Activated B cell treated with CpG ODN at 0.5 μM for 24 hours (primary cell): ENCODE results near the gene PCNX2. TPM values are rescaled to one million over a fixed set of nuclear protein-coding genes. Genes with fewer than 3 reads are reported as not detected.
A peak's percentile ranks its signal among the peaks of the same experiment; 100 is the strongest.

Experiments
- ATAC-seq: fragments of 200-7000 bp; cut with Tn5 transposase; one replicate; pipeline ENCODE4 v1.10.0; 2021; ENCODE audit warnings: low read depth, mild to moderate bottlenecking, moderate library complexity
- CTCF ChIA-PET: fragments of 350-600 bp; sonication (Branson Sonifier 250); formaldehyde crosslinking; loops from one replicate; lab custom pipeline; 2021; ENCODE audit warnings: antibody characterized with exemption; lab: Charles Lee
- POLR2A ChIA-PET: fragments of 350-600 bp; sonication (Branson Sonifier 250); formaldehyde crosslinking; loops from one replicate; lab custom pipeline; 2021; ENCODE audit warnings: antibody characterized with exemption; lab: Charles Lee
- DNase-seq: peaks from one replicate; pipeline ENCODE4 v3.0.0; 2022
- H3K27ac Mint-ChIP-seq: one replicate; pipeline ENCODE4 v1.8.0; 2020; ENCODE audit warnings: mixed read lengths
- H3K27me3 Mint-ChIP-seq: one replicate; pipeline ENCODE4 v1.8.0; 2021; ENCODE audit warnings: mixed read lengths
- H3K36me3 Mint-ChIP-seq: one replicate; pipeline ENCODE4 v1.8.0; 2021; ENCODE audit warnings: low read depth, mixed read lengths
- H3K4me1 Mint-ChIP-seq: one replicate; pipeline ENCODE4 v1.8.0; 2021; ENCODE audit warnings: mixed read lengths
- H3K4me3 Mint-ChIP-seq: one replicate; pipeline ENCODE4 v1.8.0; 2020; ENCODE audit warnings: mild to moderate bottlenecking, mixed read lengths
- H3K9me3 Mint-ChIP-seq: one replicate; pipeline ENCODE4 v1.8.0; 2020; ENCODE audit warnings: mixed read lengths
- intact Hi-C: fragments of 100-400 bp; cut with micrococcal nuclease; formaldehyde crosslinking; loops from one replicate; pipeline ENCODE4 v1.15.1; 2024
- total RNA-seq: library from RNA; stranded (reverse); gene quantifications from 2 replicates; pipeline ENCODE4 v1.2.3, GENCODE V29; 2022
- TF ChIP-seq, protein P1 (sequence below): fragments of 200-600 bp; IDR thresholded peaks from one replicate; pipeline ENCODE4 v1.8.0; 2022; ENCODE audit warnings: antibody characterized with exemption, mild to moderate bottlenecking

Gene PCNX2
- total RNA-seq, 1 donor from 2014 or later = 20.4 TPM

DNA sequence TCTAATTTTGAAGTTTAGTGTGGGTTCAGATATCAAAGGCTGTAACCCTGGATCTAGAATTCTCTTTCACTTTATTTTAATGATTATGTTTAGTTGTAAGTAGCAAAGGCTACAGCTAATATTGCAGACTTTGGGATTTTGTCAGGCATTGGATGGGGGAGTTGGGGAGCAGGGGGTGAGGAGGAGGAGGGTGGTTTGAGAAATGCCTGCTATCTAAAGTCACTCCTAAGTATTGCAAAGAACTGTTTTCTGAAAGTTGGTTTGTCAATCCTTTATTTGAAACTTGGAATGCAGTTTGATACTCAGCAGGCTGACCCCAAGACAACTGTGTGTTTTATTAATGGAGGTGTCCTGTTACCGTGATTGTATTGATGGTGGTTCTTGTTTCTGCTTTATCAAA lies 343.9 kb downstream of the PCNX2 start:
- peaks cover 14% of the 10 kb centered on the region for H3K36me3 Mint-ChIP-seq
- TF ChIP-seq, protein P1, sequence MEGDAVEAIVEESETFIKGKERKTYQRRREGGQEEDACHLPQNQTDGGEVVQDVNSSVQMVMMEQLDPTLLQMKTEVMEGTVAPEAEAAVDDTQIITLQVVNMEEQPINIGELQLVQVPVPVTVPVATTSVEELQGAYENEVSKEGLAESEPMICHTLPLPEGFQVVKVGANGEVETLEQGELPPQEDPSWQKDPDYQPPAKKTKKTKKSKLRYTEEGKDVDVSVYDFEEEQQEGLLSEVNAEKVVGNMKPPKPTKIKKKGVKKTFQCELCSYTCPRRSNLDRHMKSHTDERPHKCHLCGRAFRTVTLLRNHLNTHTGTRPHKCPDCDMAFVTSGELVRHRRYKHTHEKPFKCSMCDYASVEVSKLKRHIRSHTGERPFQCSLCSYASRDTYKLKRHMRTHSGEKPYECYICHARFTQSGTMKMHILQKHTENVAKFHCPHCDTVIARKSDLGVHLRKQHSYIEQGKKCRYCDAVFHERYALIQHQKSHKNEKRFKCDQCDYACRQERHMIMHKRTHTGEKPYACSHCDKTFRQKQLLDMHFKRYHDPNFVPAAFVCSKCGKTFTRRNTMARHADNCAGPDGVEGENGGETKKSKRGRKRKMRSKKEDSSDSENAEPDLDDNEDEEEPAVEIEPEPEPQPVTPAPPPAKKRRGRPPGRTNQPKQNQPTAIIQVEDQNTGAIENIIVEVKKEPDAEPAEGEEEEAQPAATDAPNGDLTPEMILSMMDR = no peak
- peaks cover 32% of the 10 kb centered on the region for H3K4me1 Mint-ChIP-seq
- intact Hi-C loops = loop anchor here (2.0 to 5.0 kb wide), 3 partner anchors 144 to 1424 kb away; partner anchors contain the start of genes MAP10, SIPA1L2 and TSNAX
- POLR2A ChIA-PET = interaction anchor here (0.6 kb wide), 2 partner anchors 14 to 372 kb away, joined by 4 read pairs; no protein-coding TSS in a partner anchor
- DNase-seq (no peak), ATAC-seq (no peak)
- H3K4me3 Mint-ChIP-seq = peak overlapping the region; percentile 96
- no peak overlapping the region for H3K27ac Mint-ChIP-seq
- no peaks in the 10 kb centered on the region for H3K27me3 Mint-ChIP-seq
- CTCF ChIA-PET = interaction anchor here (1.5 kb wide), 1 partner anchor 8 kb away, joined by 3 read pairs; no protein-coding TSS in a partner anchor
- H3K9me3 Mint-ChIP-seq = no peaks in the 10 kb centered on the region

DNA sequence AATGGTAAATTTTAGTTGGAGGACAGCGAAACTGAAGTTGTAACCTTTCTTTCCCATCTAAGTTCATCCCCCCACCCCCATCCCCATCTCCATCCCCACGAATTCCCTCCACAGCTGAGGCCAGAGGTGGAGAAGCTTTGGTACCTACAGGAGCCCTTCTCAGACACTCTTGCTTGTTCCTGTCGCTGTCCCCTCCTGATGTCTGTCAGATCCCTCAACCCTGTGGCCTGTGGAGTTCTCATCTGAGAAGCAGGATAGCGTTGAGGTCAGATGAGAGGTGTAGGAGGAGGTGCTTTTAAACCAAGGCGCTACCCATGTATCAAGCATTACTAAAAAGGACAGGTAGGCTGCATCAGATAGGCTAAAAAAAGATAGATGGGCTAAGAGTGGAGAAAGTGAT lies 344.3 kb downstream of the PCNX2 start:
- H3K4me1 Mint-ChIP-seq = peaks cover 32% of the 10 kb centered on the region
- CTCF ChIA-PET = no interaction called here
- no peaks in the 10 kb centered on the region for H3K9me3 Mint-ChIP-seq
- ATAC-seq (no peak), DNase-seq (no peak)
- H3K4me3 Mint-ChIP-seq = peak overlapping the region; percentile 96
- H3K36me3 Mint-ChIP-seq = peaks cover 11% of the 10 kb centered on the region
- TF ChIP-seq, protein P1 = no peak
- POLR2A ChIA-PET = interaction anchor here (0.6 kb wide), 2 partner anchors 15 to 372 kb away, joined by 4 read pairs; no protein-coding TSS in a partner anchor
- peak overlapping the region; percentile 90 for H3K27ac Mint-ChIP-seq
- no peaks in the 10 kb centered on the region for H3K27me3 Mint-ChIP-seq
- intact Hi-C loops = loop anchor here (2.0 to 5.0 kb wide), 3 partner anchors 144 to 1424 kb away; partner anchors contain the start of genes MAP10, SIPA1L2 and TSNAX

DNA sequence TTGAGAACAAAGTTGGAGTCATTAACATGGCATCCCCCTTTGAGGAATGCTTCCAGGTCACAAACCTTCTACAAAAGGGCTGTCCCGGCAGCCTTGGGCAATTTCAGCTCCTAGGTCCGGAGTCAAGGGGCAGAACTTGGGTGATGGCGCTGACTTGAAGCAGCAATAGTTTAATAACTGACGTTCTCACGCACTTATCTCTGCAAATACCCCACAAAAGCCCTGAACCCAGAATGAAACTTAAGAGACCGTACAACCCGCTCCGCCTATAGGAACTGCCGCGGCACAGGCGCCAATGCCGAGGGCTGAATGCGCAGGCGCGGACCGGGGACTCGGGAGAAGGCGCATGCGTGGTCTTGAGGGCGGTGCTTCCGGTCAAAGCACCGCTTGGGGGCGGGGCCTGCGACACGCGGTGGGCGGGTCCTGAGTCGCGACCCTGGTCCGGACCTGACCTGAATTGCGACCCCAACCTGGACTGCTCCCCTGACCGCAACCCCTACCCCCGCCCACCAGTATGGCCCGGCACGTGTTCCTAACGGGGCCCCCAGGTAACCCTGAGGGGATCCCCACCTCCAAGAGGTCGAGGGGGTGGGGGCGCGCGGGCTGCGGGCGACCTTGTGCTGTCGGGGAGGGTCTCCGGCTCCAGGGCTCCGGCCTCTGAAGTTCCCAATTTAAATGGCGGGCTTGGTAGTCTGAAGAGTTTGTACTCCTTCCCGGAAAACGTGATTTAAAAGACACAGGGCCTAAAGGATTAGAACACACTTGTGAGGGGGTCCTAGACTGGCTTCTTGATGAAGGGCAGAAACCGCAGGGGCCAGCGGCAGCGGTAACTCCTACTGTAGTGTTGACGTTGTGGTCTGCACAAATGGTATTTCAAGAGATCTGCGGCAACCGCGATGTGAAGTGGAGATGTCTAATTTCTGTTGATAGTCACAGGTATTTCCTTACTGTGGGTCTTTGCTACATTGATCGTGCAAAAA lies 345.0 kb downstream of the PCNX2 start, which contains the start of gene NTPCR:
NTPCR (plus strand) TSS at position 415 of the 980 bp plus-strand sequence; CDS start at position 515, 100 bp downstream.
- ATAC-seq (peak; percentile 89), DNase-seq (peak; percentile 97)
- ChIA-PET CTCF (no interaction called here), POLR2A (interaction anchor here (0.6 kb wide), 2 partner anchors 16 to 373 kb away, joined by 4 read pairs; no protein-coding TSS in a partner anchor)
- intact Hi-C loops = loop anchor here (1.0 to 5.0 kb wide), 5 partner anchors 143 to 1423 kb away; partner anchors contain the start of genes MAP10, MAP3K21, PCNX2 and SIPA1L2
- Mint-ChIP-seq H3K4me1 (peaks cover 32% of the 10 kb centered on the region), H3K4me3 (peak within 1 kb of the TSS; percentile 96), H3K36me3 (peaks cover 6% of the 10 kb centered on the region), H3K27ac (peak within 1 kb of the TSS; percentile 90), H3K27me3 (no peaks in the 10 kb centered on the region), H3K9me3 (no peaks in the 10 kb centered on the region)
- TF ChIP-seq, protein P1 = no peak

DNA sequence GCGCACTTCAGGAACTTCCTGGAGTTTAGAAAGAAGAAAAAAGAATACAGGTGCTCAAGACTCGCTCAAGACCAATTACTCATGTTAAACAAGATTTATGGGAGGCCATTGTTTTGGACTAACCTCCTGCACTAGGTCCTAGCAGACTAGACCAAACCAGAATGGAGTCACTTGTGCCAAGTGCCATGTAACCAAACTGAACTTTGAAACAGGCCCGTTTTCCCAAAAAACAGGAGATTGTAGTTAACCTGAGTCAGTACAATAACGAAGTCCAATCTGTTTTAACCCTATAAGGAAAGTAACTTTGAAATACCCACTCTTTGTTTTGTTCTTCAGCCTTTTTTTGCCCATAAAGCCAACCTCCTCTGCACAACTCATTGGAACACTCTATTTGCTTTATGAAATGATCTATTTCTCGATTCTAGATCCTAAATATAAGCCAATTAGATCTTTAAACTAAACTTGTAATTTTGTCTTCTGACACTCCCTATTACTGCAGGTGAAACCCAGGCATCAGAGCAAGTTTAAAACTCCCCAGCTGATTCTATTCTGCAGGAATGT lies 345.8 kb downstream of the PCNX2 start:
- Mint-ChIP-seq H3K9me3 (no peaks in the 10 kb centered on the region), H3K27me3 (no peaks in the 10 kb centered on the region), H3K27ac (peak overlapping the region; percentile 90), H3K36me3 (peaks cover 6% of the 10 kb centered on the region), H3K4me1 (peaks cover 32% of the 10 kb centered on the region), H3K4me3 (peak overlapping the region; percentile 96)
- POLR2A ChIA-PET = no interaction called here
- DNase-seq (no peak), ATAC-seq (no peak)
- intact Hi-C loops = loop anchor here (1.0 to 5.0 kb wide), 5 partner anchors 142 to 1422 kb away; partner anchors contain the start of genes MAP10, MAP3K21, PCNX2 and SIPA1L2
- CTCF ChIA-PET = no interaction called here
- TF ChIP-seq, protein P1 = no peak
